LNCaP clone FGC (cell line): ENCODE results near the gene CLSTN2.

Experiments used
- DNase-seq: peaks from one replicate; pipeline ENCODE4 v3.0.0-alpha.2; 2011; ENCODE audit warnings: low read depth
- H3K4me3 ChIP-seq: 2 replicates; pipeline ENCODE4 v1.5.1; 2011; ENCODE audit warnings: mild to moderate bottlenecking, low read depth, low read length, control low read depth
- TF ChIP-seq, protein P1 (sequence below): IDR thresholded peaks from 2 replicates; pipeline ENCODE4 v1.5.1; 2012; ENCODE audit warnings: mild to moderate bottlenecking; ENCODE audit not compliant: control insufficient read depth, insufficient read depth; ENCODE audit errors: extremely low read depth

Gene CLSTN2

DNA sequence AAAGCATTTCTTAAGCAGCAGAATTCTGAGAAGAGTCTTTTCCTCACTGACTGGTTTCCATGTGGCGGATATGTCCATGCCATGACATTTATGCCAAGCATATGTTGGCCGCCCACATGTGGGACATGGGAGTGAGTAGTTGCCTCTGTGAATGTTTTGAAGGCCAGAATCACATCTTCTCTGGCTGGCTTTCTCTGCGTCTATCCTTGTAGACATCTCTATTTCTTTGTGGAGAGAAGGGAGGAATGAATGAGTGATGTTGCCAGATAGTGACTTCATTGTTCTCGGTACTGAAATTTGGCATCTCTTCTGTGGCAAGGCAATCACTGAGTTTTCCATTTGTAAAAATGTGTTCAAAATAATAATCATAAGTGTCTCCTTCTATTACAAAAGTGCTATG, 316.0 kb downstream of the CLSTN2 start:
- no peak overlapping the region for H3K4me3 ChIP-seq
- no peak for DNase-seq
- TF ChIP-seq, protein P1, sequence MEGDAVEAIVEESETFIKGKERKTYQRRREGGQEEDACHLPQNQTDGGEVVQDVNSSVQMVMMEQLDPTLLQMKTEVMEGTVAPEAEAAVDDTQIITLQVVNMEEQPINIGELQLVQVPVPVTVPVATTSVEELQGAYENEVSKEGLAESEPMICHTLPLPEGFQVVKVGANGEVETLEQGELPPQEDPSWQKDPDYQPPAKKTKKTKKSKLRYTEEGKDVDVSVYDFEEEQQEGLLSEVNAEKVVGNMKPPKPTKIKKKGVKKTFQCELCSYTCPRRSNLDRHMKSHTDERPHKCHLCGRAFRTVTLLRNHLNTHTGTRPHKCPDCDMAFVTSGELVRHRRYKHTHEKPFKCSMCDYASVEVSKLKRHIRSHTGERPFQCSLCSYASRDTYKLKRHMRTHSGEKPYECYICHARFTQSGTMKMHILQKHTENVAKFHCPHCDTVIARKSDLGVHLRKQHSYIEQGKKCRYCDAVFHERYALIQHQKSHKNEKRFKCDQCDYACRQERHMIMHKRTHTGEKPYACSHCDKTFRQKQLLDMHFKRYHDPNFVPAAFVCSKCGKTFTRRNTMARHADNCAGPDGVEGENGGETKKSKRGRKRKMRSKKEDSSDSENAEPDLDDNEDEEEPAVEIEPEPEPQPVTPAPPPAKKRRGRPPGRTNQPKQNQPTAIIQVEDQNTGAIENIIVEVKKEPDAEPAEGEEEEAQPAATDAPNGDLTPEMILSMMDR: no peak

- TF ChIP-seq, protein P1: no peak
- no peak for DNase-seq
- no peak overlapping the region for H3K4me3 ChIP-seq
Observed at GRCh38 chr3:140251678-140252077, 316.7 kb downstream of the CLSTN2 start.

DNA sequence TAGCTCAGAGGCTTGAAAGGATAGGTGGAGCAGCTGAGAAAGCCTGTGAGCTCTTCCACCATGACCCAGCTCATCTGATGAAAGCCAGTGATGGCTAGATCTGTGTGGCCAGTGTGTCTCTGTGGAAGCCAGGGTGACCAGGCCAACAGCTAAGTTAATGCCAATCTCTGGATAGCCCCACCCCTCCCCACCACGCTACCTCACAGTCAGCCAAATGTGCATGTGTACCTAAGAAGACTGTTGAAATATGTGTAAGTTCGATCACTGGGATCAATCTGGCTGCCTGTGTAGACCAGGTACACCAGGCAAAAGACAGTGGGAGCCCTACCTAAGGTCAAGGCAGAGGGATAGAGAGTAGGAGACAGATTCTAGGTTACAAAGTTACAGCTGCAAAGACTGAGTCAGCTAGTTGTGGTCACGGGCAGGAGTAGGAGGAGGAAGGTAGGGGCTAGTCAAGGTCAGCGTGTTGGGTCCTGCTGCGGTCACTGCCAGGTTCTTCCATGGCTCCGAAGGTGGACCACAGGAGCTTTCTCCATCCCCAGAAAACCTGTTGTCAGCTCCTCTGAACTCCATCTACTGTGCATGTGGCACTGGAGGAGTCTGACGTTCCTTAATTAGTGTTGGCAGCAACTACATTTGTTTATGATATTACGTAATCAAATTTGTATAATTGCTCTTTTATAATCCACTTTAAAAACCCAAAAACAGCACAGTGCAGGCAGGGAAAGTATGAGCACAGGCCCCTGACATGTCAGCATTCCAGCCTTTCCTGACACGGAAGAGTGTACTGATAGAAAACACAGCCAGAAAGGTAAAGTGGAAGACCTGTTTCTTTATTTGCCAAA, 318.0 kb downstream of the CLSTN2 start:
- H3K4me3 ChIP-seq: no peak overlapping the region
- no peak for DNase-seq
- TF ChIP-seq, protein P1: no peak

DNA sequence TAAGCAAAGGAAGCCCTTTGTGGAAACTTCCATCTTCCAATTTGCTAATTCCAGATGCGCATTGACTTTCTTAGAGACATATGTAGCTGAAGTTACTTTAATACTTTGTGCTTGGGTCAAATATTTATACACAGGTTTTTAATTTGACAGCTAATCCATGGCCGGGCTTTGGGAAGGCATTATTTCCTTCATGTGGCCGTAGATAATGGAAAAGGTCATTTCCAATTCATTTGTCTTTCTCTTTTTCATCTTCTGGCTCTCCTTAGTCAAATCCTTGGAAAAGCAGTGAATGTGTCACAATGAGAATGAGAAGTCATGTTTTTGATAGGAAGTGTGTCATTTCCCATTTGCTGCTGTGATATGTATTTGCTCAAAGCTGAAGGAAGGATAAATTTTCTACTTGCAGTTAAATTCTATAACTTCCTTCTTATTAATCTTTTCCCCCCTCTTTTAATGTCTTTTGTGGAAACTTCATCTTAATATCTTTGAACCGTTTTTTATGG, 323.3 kb downstream of the CLSTN2 start:
- TF ChIP-seq, protein P1: no peak
- DNase-seq: no peak
- no peak overlapping the region for H3K4me3 ChIP-seq

DNA sequence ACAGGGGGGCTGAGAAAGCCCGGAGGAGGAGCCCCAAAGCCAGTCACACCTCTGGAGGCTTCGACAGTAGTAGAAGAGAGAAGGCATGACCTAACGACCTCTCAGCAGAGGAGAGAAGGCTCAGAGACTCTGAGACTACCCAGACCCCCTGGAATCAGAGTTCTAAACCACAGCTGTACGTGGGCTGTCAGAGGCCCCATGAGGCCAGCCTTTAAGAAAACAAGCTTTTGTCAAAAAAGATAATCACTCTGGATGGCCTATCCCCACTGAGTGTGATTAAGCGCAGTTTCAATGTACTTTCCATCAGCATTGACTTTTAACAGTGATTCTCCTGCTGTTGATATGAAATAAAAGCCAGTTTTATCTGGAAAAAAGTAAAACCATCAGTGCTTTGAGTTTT, 330.3 kb downstream of the CLSTN2 start:
- no peak for DNase-seq
- TF ChIP-seq, protein P1: no peak
- no peak overlapping the region for H3K4me3 ChIP-seq

- H3K4me3 ChIP-seq: no peak overlapping the region
- TF ChIP-seq, protein P1: no peak
- no peak for DNase-seq
Observed at GRCh38 chr3:140268103-140268502, 333.1 kb downstream of the CLSTN2 start.
